NCI-H526 (cell line): Measurements from ENCODE around the gene CYSTM1.

Source experiments
- DNase-seq, 2 experiments: peaks; one replicate each; lab custom pipeline; 2025; lab: John Stamatoyannopoulos, UW

Gene CYSTM1

DNA sequence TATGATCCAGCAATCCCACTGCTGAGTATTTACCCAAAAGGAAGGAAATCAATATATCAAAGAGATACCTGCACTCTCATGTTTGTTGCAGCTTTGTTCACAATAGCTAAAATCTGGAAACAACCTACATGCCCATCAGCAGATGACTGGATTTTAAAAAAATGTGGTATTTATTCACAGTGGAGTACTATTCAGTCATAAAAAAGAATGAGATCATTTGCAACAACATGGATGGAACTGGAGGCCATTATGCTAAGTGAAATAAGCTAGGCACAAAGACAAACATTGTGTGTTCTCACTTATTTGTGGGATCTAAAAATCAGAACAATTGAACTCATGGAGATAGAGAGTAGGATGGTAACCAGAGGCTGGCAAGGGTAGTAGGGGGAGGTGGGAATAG is 33.1 kb downstream of the CYSTM1 start:
- DNase-seq = no peak

DNA sequence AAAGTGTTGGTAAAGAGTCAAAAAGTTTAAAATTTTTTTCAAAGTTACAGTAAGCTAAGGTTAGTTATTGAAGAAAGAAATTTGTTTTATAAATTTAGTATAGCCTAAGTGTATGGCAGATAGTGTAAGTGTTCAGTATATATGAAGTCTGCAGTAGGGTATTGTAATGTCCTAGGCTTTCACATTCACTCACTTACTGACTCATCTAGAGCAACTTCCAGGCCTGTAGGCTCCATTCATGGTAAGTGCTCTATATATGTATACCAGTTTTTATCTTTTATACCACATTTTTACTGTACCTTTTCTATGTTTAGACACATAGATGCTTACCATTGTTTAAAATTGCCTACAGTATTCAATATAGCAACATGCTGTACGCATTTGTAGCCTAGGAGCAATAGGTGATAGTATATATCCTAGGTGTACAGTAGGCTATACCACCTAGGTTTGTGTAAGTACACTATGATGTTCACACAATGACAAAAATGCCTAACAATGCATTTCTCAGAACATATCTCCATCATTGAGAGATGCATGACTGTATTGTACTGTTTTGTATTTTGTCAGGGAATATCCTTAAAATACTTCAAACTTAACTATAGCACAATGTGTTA is 38.5 kb downstream of the CYSTM1 start:
- no peak for DNase-seq

DNA sequence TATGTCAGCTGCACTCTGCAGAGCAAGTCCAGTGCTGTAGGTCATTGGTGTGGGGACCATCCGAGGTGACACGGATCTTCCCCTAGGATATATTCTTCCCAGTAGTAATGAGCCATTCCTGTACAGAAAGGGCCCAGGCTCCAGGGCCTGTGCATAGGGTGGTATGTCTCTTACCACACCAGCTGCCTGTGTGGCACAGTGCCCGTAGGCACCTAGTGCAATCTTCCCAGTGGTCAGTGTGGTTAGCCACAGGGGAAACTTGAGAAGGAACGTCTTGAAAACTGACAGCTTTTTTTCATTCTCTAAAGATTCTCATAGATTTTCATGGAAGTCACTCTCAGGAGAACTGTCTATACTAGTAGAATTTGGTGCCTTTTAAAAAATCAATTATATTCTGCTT is 39.8 kb downstream of the CYSTM1 start:
- DNase-seq = no peak

DNA sequence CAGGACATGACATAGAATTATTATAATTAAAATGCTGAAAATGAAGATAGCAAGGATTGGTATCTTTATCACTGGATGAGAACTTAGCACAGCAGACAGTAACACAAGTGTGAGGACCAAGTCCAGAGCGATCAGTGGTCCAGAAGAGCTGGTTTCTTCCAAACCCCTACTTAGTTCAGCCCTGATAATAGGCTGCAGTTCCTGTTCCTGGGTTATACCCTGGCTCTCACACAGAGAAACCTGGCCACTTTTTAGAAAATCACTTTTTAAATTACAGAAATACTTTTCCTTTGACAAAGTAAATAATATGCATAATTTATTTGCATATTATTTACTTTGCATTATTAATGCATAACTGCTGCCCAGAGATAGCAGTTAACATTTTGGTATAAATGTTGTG is 40.3 kb downstream of the CYSTM1 start:
- DNase-seq = no peak

DNA sequence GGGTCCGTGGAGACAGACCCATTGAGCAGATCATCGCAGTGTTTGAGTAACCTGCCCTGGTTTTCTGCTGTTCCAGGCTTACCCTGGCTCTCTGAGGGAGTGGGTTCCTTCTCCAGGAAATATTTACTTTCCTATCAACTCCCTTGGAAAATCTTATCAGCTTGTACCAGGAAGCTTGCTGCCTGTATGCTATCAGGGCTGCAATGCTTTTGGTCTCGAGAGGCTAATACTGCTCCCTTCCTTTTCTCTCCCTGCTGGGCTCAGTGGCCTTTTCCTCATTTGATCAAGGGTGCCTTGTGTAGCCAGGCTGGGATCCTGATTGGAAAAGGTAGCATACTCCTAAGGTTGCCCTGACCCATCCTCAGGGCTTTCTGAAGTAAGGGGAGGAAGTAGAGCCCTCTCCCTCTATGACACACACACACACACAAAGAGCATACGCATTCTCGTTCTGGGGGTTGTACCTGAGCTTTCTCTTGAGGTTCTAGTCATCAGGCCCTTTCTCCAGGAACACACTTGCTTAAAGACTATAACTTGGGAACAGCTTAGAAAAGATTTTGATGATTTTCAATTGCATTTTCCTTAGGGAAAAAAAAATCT is 41.6 kb downstream of the CYSTM1 start:
- no peak for DNase-seq

DNA sequence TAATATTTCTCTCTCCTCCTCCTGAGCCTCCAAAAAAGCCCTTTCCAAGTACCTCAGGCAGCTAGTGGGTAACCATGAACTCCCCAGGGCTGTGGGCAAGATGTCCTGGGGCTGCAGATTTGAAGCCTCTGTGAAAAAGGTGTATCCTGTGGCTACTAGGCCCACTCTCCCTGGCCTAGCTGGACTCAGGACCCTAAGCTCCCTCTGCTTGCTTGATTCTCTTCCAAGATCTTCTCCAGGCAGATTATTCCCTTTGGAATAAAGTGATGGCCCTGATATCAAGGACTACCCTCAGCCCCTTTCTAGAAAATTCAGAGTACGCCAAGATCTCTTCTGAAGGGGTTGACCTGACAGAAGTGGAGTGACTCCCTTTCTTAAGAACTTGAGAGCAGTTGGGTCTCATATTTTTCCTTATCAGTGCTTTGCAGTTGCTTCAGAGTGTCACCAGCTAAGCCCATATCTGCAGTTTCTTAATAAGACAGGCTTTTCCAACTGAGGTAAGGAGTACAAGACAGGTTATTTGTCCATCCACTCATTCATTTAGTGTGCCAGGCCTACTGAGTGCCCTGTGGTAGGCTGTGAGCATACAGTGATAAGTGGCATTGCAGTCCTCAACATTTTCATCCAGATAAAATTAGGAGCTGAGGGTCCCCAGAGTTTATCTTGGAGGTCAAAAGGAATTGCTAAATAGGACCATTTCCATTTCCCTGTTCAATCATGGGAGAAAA is 42.5 kb downstream of the CYSTM1 start:
- no peak for DNase-seq

DNA sequence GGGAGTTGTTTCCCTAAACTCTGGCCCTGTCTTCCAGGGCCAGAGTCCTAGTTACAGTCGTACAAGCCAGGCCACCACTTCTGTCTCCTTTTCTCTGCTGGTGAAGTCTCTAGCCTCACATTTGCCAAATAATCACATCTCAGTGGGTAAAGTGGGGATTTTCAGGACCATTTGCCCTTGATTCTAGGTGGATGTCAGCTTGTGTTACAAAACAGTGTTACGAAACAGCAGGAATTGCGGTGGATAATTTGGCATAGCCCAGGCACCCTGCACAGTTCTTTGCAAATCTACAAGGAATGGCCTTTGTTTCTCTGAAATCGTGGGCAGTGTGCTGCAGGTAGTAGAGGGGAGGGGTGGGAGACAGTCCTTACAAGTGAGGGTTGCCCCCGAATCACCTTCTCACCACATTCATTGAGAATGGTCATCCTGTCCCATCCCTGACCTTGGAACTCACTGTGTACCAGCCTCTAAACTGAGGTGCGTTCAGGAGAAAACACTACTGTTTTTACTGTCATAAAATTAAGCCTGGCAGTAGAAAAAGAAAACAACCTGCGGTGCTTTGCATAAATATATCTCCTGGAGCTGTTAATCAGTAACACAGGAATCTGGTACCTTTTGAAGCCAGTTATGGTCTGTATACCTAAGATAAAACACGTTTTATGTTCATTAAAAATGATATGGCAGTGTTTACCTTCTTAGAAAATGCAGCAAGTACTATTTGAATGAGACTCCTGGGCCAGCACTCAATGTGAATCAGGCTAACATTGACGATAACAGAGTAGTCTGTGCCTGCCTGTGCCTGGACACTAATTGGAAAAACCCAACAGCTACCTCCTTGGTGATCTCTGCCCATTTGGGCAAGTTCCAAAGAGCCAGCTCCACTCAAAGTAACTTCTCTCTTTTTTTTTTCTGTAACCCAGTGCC is 44.3 kb downstream of the CYSTM1 start:
- peak; percentile 87 to 90 for DNase-seq

DNA sequence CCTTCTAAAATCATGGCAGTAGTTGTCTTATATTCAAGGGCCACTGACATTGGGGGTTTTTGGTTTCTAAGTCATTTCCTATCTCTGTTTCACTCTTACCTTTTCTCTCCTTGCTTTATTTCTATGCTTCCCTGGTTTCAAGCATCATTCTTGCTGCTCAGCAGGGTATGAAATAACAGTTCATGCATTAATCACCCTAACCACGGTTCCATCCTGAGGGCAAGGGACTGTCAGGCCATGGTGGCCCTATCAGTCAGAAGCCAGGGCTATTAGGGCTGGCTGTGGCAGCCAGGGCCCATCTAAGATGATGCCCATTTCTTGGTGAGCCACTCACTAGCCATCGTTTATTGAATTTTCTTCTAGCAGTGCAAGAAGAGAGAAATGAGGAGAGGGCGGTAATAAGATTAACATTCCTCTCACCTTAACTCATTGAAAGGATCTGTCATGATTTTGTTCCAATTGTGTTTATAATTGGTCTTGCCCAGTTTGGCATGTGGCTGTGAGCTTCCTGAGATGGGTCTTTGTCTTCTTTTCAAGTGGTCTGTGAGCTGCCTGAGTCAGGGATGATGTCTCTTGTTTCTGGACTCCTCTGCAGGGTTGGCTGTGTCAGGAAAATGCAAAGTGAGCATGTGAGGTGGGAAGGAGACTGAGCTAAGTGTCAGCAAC is 45.2 kb downstream of the CYSTM1 start:
- DNase-seq = peak in 1 of 2 experiments; percentile 41

DNA sequence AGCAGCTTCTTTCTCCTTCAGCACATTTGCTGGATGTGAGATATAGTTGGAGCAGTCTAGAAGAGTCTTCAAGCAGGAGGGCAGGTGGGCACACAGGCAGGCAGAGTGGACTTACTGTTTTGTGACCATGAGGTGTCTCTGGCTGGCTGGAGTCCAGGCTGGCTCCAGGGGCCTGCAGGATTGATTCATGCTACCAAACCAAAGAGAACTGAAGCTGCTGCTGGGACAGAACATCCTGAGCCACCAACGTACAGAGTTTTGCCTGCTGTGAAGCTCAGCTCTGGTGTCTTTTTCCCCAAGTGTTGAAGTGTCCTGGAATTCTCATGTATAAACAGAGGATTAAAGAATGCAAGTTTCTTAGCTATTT is 45.7 kb downstream of the CYSTM1 start:
- DNase-seq = no peak

DNA sequence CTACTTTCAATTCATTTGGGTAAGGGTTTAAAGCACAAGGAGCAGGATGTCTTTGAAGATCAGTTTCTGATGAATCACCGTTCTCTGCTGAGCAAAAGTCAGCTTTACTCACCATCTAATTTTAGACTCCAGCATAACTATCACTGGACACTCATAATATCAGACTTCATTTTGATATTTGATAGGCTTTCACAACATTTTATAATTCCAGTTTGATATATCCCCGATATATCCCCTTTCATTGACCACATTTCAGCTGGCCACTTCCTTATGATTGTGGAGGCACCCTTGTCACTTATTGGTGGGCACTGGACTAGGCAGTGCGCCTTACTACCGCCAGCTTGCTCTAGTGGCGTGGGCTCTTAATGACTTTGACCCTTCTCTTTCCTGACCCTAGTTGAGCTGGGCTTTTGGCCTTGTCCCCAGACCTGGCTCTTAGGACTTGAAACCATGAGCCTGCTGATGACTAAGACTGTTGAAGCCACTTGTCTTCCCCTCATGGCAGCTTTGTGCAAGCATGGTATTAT is 46.8 kb downstream of the CYSTM1 start:
- no peak for DNase-seq

DNA sequence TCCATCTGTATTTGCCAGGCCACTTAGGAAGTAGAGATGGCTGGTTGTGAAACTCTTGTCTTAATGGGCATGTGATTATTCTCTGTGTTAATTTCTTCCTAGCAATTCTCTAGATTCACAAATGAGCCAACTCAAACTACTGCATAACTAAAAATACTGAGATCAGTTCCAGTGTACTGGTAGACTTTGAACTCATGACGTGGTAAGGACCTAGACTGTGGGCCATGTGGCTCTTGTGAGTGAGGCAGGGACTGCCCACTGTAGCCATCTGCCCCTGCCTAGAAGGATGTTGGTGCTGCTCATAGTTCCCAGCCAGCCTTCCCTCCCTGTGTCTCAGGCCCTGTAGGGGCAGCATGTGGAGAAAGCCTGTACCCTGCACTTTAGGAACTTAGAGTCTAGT is 47.4 kb downstream of the CYSTM1 start:
- no peak for DNase-seq

DNA sequence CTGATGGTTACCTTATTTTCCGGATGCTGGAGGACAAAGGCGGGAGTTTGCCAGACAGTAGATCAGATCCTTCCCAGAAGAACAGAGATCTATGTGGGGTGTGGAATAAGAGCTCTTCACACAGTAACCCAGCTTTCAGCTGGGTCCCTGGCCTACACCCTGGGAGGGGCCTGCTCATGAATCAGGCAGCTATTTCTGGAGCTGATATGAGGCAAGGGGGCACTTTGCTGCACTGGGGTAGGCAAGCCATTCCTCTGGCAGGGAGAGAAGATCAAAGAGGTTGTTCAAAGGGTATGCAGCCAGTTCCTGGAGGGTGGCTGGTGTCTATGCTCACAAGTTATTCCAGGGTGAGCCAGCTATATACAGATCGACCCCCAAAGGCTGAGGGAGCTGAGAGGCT is 48.6 kb downstream of the CYSTM1 start:
- no peak for DNase-seq

DNA sequence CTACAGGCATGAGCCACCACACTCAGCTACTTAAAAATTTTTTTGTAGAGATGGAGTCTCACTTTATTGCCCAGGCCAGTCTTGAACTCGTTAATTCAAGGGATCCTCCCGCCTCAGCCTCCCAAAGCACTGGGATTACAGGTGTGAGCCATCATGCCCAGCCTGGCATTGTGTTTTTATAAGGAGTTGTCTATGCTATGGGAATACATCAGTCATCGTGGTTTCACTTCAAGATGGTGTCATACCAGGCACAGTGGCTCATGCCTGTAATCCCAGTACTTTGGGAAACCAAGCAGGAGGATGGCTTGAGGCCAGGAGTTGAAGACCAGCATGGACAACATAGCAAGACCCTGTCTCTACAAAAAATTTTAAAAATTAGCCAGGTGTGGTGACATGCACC is 49.7 kb downstream of the CYSTM1 start:
- no peak for DNase-seq

DNA sequence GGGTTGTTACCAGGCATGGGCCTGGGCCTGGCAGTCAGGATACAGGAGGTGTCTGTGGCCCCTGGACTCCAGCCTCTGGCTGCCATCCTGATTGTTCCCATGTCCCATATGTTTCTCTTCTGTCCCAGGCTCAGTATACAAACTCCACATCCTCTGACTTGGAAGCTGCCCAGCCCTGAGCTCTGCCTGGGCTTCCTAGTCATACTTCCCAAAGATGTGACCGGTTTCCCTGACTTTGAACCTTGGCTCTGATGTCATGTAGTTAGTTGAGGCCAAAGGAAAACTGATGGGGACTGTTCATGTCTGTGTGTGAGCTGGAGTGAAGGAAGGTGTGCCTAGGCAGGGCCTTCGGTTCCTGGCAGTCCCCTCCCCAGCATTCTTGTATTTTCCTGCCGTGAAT is 50.4 kb downstream of the CYSTM1 start:
- no peak for DNase-seq

DNA sequence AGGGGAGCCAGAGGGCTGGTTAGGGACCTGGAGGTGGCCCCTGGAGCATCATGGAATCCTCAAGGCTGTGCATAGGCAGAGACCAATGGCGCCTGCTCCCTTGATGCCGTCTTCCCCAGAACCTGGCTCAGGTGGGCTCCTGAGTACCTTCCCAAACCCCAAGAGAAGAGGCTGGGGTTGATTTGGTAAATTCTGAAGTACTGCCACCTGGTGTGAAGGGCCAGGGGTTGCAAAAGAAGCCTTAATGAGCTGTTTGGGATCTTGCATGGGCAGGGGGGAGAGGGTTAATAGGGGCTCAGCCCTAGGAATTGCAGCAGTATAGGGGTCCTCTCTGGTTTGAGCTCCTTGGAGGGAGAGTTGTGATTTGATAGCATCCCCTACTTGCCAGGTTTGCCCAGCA is 52.1 kb downstream of the CYSTM1 start:
- no peak for DNase-seq

DNA sequence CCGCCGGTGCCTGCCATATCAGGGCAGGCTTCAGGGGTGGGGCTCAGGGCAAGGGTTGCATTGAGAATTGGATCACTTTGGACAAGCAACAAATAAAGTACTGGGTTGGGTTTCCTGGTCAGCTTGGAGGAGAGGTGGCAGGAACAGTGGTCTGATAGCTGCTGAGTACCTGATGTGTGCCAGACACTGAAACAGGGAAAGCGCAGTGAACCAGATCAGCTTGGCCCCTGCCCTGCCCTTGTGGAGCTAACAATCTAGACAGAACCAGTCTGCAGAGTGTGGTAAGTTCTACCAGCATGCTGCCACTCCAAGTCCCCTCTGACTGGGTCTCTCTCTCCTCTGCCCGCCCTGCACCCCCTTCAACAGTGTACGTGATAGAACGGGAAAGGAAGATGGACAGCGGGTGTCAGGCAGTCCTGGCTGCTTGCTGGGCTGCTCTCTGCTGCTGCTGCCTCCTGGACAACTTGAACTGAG is 53.4 kb downstream of the CYSTM1 start:
- DNase-seq = no peak

DNA sequence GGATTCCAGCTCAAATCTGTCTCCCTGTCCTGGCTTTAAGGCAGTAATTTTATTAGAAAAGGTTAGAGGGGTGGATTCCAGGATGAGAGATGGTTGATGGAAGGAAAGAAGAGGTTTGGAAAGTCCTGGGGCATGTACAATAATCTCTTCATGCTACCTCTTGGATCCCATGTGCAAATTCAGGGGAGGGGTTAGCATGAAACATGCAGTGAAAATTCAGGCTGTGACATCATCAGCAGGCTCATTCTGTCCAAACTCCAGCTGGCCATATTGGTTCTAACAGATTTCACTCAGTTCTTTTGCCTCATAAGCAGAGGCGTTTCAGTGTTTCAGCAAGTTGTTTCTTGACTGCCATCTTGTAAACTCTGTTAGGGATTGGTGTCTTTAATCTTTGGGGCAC is 55.4 kb downstream of the CYSTM1 start:
- DNase-seq = no peak

DNA sequence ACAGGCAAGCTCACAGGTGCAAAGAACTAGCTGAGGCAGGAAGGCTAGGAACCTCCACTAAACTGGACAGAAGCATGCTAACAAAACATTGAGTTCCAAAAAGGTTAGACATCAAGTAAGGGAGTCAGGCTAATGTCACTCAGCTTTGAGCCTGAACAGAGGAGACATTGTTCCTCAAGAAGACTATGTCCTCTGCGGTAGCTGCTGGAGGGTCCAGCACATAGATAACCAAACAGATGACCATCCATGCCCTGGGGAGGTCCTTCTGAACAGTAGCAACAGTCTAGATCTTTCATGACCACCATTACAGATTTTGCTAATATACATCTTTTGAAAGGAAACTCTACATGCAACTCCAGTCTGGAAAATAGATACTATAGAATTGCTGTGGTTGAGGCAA is 57.7 kb downstream of the CYSTM1 start:
- no peak for DNase-seq

DNA sequence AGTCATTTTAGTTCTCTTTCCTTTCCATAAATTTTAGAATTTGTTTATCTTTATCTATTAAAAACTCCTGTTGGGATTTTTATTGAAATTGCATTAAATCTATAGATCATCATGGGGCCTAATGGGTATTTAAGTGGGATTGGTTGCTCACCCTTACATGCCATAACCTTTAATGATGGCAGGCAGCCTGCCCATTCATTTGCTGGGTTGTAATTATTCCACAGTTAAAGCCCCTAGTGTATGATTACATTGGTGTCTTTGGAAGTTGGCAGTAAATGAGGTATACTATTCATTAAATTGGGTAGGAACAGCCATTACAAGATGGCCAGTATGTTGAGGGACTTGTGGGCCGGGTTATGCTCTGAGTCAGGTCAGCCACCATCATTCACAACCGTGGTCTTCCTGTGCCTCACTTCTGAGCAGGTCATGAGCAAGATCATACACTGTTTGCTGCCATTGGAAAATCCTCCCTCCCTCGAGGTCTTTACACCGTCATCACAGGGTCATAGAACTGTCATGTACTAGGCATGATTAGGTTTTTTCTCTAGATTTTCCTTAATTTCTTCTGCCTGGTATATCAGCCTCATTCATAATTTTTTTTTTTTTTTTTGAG is 59.5 kb downstream of the CYSTM1 start:
- DNase-seq = no peak

DNA sequence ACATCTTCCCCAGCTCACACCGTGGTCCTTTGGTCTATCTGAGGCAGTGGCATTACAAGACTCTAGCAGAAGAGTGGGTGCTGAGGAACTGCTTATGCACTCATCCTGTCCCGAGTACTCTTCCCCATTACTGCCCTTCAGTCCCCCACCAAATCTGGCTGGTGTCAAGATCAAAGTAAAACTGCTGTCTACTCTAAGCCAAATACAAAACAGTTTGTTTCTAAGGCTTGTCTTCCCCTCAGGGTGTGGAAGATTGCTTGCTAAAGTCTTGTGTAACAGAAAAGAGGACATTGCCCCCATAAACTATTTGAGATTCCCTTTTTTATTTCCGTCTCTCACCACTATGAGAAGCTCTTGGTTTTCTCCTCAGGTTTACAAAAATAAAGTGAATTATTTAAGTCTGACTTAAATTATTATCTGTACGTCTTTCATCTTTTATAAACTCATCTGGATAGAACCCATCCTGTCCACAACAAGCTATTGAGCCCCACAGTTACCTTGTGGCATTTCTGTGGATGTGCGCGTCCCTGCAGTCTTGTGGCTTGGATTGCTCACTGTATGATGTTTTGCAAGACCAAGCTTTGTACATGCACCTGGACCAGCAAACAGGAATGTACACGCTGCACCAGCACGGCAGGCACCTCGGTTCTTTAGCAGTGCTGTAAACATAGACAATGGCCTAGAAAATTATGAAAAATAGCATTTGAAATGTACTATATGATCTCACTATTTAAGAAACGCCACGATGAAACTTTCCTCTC is 61.0 kb downstream of the CYSTM1 start:
- DNase-seq = no peak
